ENCODE results near the gene WASF3.
A peak's percentile ranks its signal among the peaks of the same experiment; 100 is the strongest.

Gene WASF3

GRCh38 chr13:26555413-26555812 is 2.1 kb upstream of the WASF3 start:
- Mint-ChIP-seq H3K4me1 (peaks cover 9% of the 10 kb centered on the region), H3K4me3 (no peak overlapping the region), H3K27me3 (peaks cover 56% of the 10 kb centered on the region), H3K36me3 (ENCODE audit: insufficient read depth) (no peaks in the 10 kb centered on the region), H3K27ac (ENCODE audit: low read depth) (no peak overlapping the region), H3K9me3 (peaks cover 11% of the 10 kb centered on the region)
- DNase-seq (ENCODE audit: low spot score in 2 of 2) (no peak), ATAC-seq (replicated peaks; ENCODE audit: extremely low read depth, poor library complexity, severe bottlenecking) (no peak)

DNA sequence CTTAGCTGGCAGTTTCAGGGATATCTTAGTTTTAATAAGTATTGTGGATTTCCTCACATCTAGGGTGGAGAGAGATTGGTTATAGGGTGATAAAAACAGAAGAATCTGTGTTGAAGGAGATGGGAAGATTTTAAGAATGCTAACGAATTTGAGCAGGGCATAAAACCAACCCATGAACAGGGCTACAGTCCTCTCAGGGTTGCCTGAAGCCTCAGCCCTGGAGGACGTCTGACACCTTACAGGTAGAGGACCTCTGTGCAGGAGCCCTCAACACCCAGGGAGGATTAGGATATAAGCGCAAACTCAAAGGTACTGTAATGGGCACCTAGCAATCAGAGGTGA is 461 bp upstream of the WASF3 start:
- no peak for ATAC-seq (replicated peaks; ENCODE audit: extremely low read depth, poor library complexity, severe bottlenecking)
- Mint-ChIP-seq H3K4me3 (peak overlapping the region; percentile 19), H3K9me3 (peaks cover 3% of the 10 kb centered on the region), H3K36me3 (ENCODE audit: insufficient read depth) (no peaks in the 10 kb centered on the region), H3K4me1 (peaks cover 9% of the 10 kb centered on the region), H3K27me3 (peaks cover 40% of the 10 kb centered on the region), H3K27ac (ENCODE audit: low read depth) (no peak overlapping the region)
- no peak for DNase-seq (ENCODE audit: low spot score in 2 of 2)

DNA sequence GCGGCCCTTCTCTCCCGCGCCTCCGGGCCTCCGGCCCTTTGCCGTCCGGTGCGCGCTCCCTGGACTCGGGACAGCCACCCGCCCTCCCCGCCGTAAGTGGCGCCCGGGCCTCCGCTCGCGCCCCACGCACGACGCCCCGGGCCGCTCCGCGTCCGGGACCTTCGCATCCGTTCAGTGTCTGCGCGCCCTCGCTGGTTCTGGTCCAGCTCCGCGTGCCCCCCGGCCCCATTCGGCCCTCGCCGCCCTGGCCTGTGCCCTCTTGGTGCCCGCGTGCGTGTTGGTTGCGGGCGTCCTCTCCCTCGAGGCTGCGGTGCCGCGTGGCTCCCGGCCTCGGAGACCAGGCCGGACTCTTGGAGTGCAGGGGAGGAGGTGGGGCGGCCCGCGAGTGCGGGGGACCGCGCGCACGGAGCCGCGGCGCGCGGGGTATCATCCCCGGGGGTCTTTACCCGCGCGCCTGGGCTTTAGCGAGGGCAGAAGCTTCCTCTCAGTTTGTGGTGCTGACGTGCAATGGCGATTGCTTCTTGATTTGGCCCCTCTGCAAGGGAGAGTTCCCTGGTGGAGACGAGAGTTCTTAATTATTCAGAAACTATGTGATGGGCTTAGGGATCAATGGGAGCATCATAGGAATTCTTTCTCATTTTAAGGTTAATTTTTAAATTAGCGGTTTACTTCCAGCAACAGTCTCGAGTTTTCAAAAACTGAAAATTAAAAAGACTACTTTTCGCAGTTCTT is 757 bp downstream of the WASF3 start:
- H3K27me3 Mint-ChIP-seq = peaks cover 39% of the 10 kb centered on the region
- peaks cover 3% of the 10 kb centered on the region for H3K9me3 Mint-ChIP-seq
- H3K4me1 Mint-ChIP-seq = peaks cover 9% of the 10 kb centered on the region
- no peak overlapping the region for H3K27ac Mint-ChIP-seq (ENCODE audit: low read depth)
- ATAC-seq (replicated peaks; ENCODE audit: extremely low read depth, poor library complexity, severe bottlenecking) (no peak), DNase-seq (ENCODE audit: low spot score in 2 of 2) (no peak)
- peak overlapping the region; percentile 43 for H3K4me3 Mint-ChIP-seq
- H3K36me3 Mint-ChIP-seq (ENCODE audit: insufficient read depth) = no peaks in the 10 kb centered on the region

DNA sequence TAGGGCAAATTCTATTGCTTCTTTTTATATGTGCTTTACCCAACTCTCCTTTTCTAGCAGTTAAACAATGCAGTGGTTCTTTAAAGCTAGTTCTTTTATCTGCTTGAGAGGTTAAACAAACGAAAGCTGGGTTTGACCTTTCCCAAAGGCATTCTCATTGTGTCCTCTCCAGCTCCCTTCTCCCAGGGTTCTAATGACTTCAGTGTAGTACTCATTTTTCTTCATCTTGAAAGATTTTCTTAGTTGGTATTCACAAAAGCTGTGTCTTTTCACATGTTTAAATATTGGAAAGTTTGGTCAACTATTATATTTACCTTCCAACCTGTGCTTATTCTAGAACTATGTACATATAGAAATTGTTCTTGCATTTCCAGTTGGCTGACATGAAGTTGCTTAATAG is 1.5 kb downstream of the WASF3 start:
- H3K4me3 Mint-ChIP-seq = peak overlapping the region; percentile 43

DNA sequence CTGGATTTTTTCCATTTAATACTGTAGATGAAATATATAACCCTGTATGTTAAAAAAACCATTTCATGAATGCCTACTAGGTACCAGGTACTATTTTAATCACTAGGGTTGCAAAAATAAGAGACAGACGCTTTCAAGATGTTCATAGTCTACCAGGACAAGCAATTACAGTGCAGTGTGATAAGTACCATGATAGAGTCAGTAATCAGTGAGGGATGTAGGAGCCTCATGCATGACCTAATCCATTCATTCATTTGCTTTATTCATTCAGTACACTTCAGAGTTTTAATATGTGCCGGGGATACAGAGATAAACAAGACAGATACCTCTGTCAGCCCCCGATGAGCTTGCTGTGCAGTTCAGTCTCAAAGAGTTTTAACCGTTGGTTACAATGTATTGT is 3.0 kb downstream of the WASF3 start:
- no peaks in the 10 kb centered on the region for H3K36me3 Mint-ChIP-seq (ENCODE audit: insufficient read depth)
- DNase-seq (ENCODE audit: low spot score in 2 of 2) (no peak), ATAC-seq (replicated peaks; ENCODE audit: extremely low read depth, poor library complexity, severe bottlenecking) (no peak)
- peaks cover under 1% of the 10 kb centered on the region for H3K9me3 Mint-ChIP-seq
- no peak overlapping the region for H3K4me3 Mint-ChIP-seq
- H3K27me3 Mint-ChIP-seq = peaks cover 27% of the 10 kb centered on the region
- peaks cover 9% of the 10 kb centered on the region for H3K4me1 Mint-ChIP-seq
- no peak overlapping the region for H3K27ac Mint-ChIP-seq (ENCODE audit: low read depth)

More for the DNA sequence above, 1.5 kb downstream of the WASF3 start:
- no peaks in the 10 kb centered on the region for H3K36me3 Mint-ChIP-seq (ENCODE audit: insufficient read depth)
- H3K27ac Mint-ChIP-seq (ENCODE audit: low read depth) = no peak overlapping the region
- H3K4me1 Mint-ChIP-seq = peaks cover 9% of the 10 kb centered on the region
- ATAC-seq (replicated peaks; ENCODE audit: extremely low read depth, poor library complexity, severe bottlenecking) = no peak
- H3K27me3 Mint-ChIP-seq = peaks cover 37% of the 10 kb centered on the region
- peaks cover 3% of the 10 kb centered on the region for H3K9me3 Mint-ChIP-seq
- DNase-seq (ENCODE audit: low spot score in 2 of 2) = no peak

GRCh38 chr13:26561067-26561466 is 3.6 kb downstream of the WASF3 start:
- H3K27ac Mint-ChIP-seq (ENCODE audit: low read depth) = no peak overlapping the region
- H3K27me3 Mint-ChIP-seq = peaks cover 22% of the 10 kb centered on the region
- H3K36me3 Mint-ChIP-seq (ENCODE audit: insufficient read depth) = no peaks in the 10 kb centered on the region
- peaks cover 9% of the 10 kb centered on the region for H3K4me1 Mint-ChIP-seq
- no peaks in the 10 kb centered on the region for H3K9me3 Mint-ChIP-seq
- H3K4me3 Mint-ChIP-seq = no peak overlapping the region
- no peak for DNase-seq (ENCODE audit: low spot score in 2 of 2)
- ATAC-seq (replicated peaks; ENCODE audit: extremely low read depth, poor library complexity, severe bottlenecking) = no peak

- Mint-ChIP-seq H3K36me3 (ENCODE audit: insufficient read depth) (no peaks in the 10 kb centered on the region), H3K9me3 (no peaks in the 10 kb centered on the region), H3K4me3 (no peak overlapping the region), H3K4me1 (peaks cover 9% of the 10 kb centered on the region), H3K27me3 (peaks cover 22% of the 10 kb centered on the region), H3K27ac (ENCODE audit: low read depth) (no peak overlapping the region)
- no peak for ATAC-seq (replicated peaks; ENCODE audit: extremely low read depth, poor library complexity, severe bottlenecking)
- no peak for DNase-seq (ENCODE audit: low spot score in 2 of 2)
Measured at GRCh38 chr13:26561651-26562511, 4.4 kb downstream of the WASF3 start.

DNA sequence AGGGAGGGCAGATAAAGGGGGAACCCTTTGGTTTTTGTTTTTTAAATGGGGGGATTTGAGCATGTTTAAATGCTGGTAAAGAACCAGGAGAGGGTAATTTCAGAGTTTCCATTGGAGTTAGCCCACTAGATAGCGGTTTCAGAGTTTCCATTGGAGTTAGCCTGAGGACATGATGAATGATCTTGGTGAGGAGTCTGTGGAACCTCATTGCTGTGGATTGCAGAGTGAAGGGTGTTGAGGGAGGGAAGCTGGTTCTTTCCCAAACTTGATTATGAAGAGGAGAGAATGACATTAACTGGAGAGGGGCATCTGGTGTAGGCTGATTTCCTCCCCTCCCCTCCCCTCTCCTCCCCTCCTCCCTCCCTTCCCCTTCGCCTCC is 5.0 kb downstream of the WASF3 start:
- H3K4me1 Mint-ChIP-seq = peaks cover 9% of the 10 kb centered on the region
- no peak for ATAC-seq (replicated peaks; ENCODE audit: extremely low read depth, poor library complexity, severe bottlenecking)
- H3K27me3 Mint-ChIP-seq = peaks cover 24% of the 10 kb centered on the region
- no peak overlapping the region for H3K27ac Mint-ChIP-seq (ENCODE audit: low read depth)
- no peaks in the 10 kb centered on the region for H3K9me3 Mint-ChIP-seq
- H3K4me3 Mint-ChIP-seq = no peak overlapping the region
- DNase-seq (ENCODE audit: low spot score in 2 of 2) = no peak
- no peaks in the 10 kb centered on the region for H3K36me3 Mint-ChIP-seq (ENCODE audit: insufficient read depth)

GRCh38 chr13:26563713-26564112 is 6.2 kb downstream of the WASF3 start:
- Mint-ChIP-seq H3K4me1 (peaks cover 5% of the 10 kb centered on the region), H3K36me3 (ENCODE audit: insufficient read depth) (no peaks in the 10 kb centered on the region), H3K27me3 (peaks cover 27% of the 10 kb centered on the region), H3K27ac (ENCODE audit: low read depth) (no peak overlapping the region), H3K4me3 (no peak overlapping the region), H3K9me3 (no peaks in the 10 kb centered on the region)
- DNase-seq (ENCODE audit: low spot score in 2 of 2) (no peak), ATAC-seq (replicated peaks; ENCODE audit: extremely low read depth, poor library complexity, severe bottlenecking) (no peak)

- no peaks in the 10 kb centered on the region for H3K9me3 Mint-ChIP-seq
- DNase-seq (ENCODE audit: low spot score in 2 of 2) = no peak
- H3K27ac Mint-ChIP-seq (ENCODE audit: low read depth) = no peak overlapping the region
- ATAC-seq (replicated peaks; ENCODE audit: extremely low read depth, poor library complexity, severe bottlenecking) = no peak
- no peak overlapping the region for H3K4me3 Mint-ChIP-seq
- no peaks in the 10 kb centered on the region for H3K4me1 Mint-ChIP-seq
- peaks cover 27% of the 10 kb centered on the region for H3K27me3 Mint-ChIP-seq
- H3K36me3 Mint-ChIP-seq (ENCODE audit: insufficient read depth) = no peaks in the 10 kb centered on the region
Measured at GRCh38 chr13:26568132-26568815, 10.8 kb downstream of the WASF3 start.

- Mint-ChIP-seq H3K9me3 (no peaks in the 10 kb centered on the region), H3K4me1 (no peaks in the 10 kb centered on the region), H3K36me3 (ENCODE audit: insufficient read depth) (no peaks in the 10 kb centered on the region), H3K4me3 (no peak overlapping the region), H3K27ac (ENCODE audit: low read depth) (no peak overlapping the region), H3K27me3 (peaks cover 32% of the 10 kb centered on the region)
- DNase-seq (ENCODE audit: low spot score in 2 of 2) (no peak), ATAC-seq (replicated peaks; ENCODE audit: extremely low read depth, poor library complexity, severe bottlenecking) (no peak)
Measured at GRCh38 chr13:26571518-26571917, 14.0 kb downstream of the WASF3 start.

DNA sequence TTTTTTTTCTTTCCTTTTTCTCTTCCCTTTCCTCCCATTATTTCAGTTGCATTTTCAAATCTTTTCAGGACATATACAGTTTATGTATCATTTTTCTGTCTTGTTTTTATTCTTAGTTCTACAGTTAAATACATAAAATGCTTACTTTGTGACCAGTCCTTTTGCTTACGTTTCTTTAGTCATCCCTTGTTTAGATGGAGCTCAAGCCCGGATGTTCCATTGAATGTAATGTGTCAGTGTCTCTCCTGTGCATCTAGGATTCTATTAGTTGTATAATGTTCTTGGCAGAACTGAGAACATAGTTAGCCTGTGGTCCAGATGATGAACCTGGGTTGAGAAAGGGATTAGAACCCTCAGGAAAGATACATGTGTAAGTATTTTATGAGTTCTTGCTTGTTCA is 17.8 kb downstream of the WASF3 start:
- Mint-ChIP-seq H3K4me1 (no peaks in the 10 kb centered on the region), H3K4me3 (no peak overlapping the region)
- no peak for ATAC-seq (replicated peaks; ENCODE audit: extremely low read depth, poor library complexity, severe bottlenecking)

More for the DNA sequence above, 17.8 kb downstream of the WASF3 start:
- Mint-ChIP-seq H3K27ac (ENCODE audit: low read depth) (no peak overlapping the region), H3K36me3 (ENCODE audit: insufficient read depth) (no peaks in the 10 kb centered on the region), H3K27me3 (peaks cover 22% of the 10 kb centered on the region), H3K9me3 (peaks cover 5% of the 10 kb centered on the region)
- DNase-seq (ENCODE audit: low spot score in 2 of 2) = no peak
